ENCODE measurements around the gene FBXW11.

DNA sequence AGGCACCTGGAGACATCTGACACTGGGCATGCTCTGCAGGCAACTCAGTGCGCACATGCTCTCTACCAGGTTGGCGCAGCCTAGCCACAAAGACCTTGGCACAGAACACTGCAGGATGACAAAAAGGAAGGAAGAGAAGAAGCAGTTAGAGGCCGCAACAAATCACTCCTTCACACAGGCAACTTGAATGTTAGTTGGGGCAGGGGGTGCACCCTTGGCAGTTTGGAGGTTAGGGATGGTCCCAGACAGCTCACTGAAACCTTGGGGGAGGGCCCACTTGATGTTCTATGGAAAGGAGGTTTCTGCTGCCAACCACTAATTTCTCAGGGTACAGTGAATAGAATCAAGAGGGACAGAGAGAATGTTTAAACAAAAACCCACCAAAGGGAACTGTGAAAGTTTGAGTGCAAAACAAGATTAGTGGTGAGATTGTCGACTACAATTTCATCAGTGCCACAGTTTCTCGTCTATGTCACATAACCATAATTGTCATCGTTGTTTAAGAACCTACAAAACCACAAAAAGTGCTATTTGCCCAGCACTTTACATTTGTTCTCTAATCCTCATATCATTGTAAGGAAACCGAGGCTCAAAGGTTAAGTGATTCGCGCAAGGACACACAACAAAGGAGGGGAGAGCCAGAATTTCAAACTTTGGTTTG lies 48.7 kb downstream of the FBXW11 start:
- TF ChIP-seq, protein P1, sequence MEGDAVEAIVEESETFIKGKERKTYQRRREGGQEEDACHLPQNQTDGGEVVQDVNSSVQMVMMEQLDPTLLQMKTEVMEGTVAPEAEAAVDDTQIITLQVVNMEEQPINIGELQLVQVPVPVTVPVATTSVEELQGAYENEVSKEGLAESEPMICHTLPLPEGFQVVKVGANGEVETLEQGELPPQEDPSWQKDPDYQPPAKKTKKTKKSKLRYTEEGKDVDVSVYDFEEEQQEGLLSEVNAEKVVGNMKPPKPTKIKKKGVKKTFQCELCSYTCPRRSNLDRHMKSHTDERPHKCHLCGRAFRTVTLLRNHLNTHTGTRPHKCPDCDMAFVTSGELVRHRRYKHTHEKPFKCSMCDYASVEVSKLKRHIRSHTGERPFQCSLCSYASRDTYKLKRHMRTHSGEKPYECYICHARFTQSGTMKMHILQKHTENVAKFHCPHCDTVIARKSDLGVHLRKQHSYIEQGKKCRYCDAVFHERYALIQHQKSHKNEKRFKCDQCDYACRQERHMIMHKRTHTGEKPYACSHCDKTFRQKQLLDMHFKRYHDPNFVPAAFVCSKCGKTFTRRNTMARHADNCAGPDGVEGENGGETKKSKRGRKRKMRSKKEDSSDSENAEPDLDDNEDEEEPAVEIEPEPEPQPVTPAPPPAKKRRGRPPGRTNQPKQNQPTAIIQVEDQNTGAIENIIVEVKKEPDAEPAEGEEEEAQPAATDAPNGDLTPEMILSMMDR (IDR thresholded peaks at IDR 0.05) = no peak
- TF ChIP-seq POLR2A (IDR thresholded peaks at IDR 0.05) (no peak), POLR2AphosphoS5 (IDR thresholded peaks at IDR 0.05) (no peak)
